Glutamatergic neuron (in vitro differentiated cells): ENCODE measurements around the gene OR4C13. TPM values are rescaled to one million over a fixed set of nuclear protein-coding genes. Genes with fewer than 3 reads are reported as not detected.
"Not testable (repeated sequence)": the region's sequence is repeated elsewhere in the genome, so short reads cannot be mapped to it uniquely, and the experiment has no call there.

Experiments
- DNase-seq: peaks from one replicate; pipeline ENCODE4 v3.0.0; 2022
- H3K27ac Mint-ChIP-seq: one replicate; pipeline ENCODE4 v1.8.0; 2020; ENCODE audit warnings: mild to moderate bottlenecking, mixed read lengths, inconsistent platforms; ENCODE audit not compliant: unreplicated experiment
- H3K27me3 Mint-ChIP-seq: one replicate; pipeline ENCODE4 v1.8.0; 2020; ENCODE audit warnings: mild to moderate bottlenecking, moderate library complexity, mixed read lengths, inconsistent platforms; ENCODE audit not compliant: unreplicated experiment
- H3K36me3 Mint-ChIP-seq: one replicate; pipeline ENCODE4 v1.8.0; 2020; ENCODE audit warnings: mild to moderate bottlenecking, mixed read lengths, inconsistent platforms; ENCODE audit not compliant: unreplicated experiment
- H3K4me1 Mint-ChIP-seq: one replicate; pipeline ENCODE4 v1.8.0; 2020; ENCODE audit warnings: mild to moderate bottlenecking, low read depth, mixed read lengths, inconsistent platforms; ENCODE audit not compliant: unreplicated experiment
- H3K4me3 Mint-ChIP-seq: one replicate; pipeline ENCODE4 v1.8.0; 2020; ENCODE audit warnings: mild to moderate bottlenecking, mixed read lengths, inconsistent platforms; ENCODE audit not compliant: unreplicated experiment
- H3K9me3 Mint-ChIP-seq: one replicate; pipeline ENCODE4 v1.8.0; 2020; ENCODE audit warnings: mild to moderate bottlenecking, moderate library complexity, mixed read lengths, inconsistent platforms; ENCODE audit not compliant: unreplicated experiment
- CTCF ChIP-seq: fragments of 200-600 bp; sonication (generic); IDR thresholded peaks from one replicate; pipeline ENCODE4 v1.5.0; 2021; ENCODE audit not compliant: partially characterized antibody, unreplicated experiment
- long read RNA-seq: library from polyadenylated mRNA; unstranded; transcript quantifications from one replicate; pipeline ENCODE4 v2.0.0, GENCODE V29; 2020; ENCODE audit not compliant: unreplicated experiment
- total RNA-seq: library from RNA; stranded (reverse); fragmentation: NEBNext Ultra II Directional; extraction: Animal tissue kit (Norgen Biotek cat#: 25700); gene quantifications from one replicate; pipeline ENCODE4 v1.2.1, GENCODE V29; 2021; ENCODE audit not compliant: unreplicated experiment

The OR4C13 gene
- not detected for total RNA-seq
- long read RNA-seq: 0 reads

DNA sequence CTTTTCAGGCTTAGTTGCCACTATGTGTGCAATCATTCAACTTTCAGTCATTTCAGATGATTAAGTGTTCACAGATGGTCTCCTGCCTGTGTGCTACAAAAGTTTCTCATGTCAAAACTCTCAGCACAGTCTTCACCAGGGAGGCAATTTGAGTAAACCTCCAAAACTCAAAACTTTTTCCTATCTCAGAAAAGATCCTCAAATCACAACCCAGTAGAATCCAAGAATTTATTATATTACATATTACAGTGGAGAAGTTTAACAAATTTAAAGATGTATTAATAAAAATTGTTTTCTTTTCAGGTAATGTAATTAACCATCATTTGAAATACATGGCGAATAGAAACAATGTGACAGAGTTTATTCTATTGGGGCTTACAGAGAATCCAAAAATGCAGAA lies at the start of gene OR4C13:
OR4C13 (plus strand) TSS at position 301 of the 400 bp plus-strand sequence; CDS start at position 333, 32 bp downstream.
- no peak within 1 kb of the TSS for H3K4me3 Mint-ChIP-seq
- H3K27ac Mint-ChIP-seq: no peak within 1 kb of the TSS
- DNase-seq: no peak
- H3K36me3 Mint-ChIP-seq: no peaks in the 10 kb centered on the region
- no peaks in the 10 kb centered on the region for H3K4me1 Mint-ChIP-seq
- peaks cover 12% of the 10 kb centered on the region for H3K9me3 Mint-ChIP-seq
- no peak for TF ChIP-seq CTCF
- no peaks in the 10 kb centered on the region for H3K27me3 Mint-ChIP-seq

DNA sequence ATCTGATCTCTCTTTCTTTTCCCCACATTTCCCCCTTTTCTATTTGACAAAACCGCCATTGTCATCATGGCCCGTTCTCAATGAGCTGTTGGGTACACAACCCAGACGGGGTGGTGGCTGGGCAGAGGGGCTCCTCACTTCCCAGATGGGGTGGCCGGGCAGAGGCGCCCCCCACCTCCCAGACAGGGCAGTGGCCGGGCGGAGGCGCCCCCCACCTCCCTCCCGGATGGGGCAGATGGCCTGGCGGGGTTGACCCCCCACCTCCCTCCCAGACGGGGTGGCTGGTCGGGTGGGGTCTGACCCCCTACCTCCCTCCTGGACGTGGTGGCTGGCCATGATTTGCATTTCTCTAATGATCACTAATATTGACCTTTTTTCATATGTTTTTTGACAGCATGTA lies 40.7 kb upstream of the OR4C13 start:
- H3K4me1 Mint-ChIP-seq, H3K9me3 Mint-ChIP-seq, H3K27me3 Mint-ChIP-seq, H3K27ac Mint-ChIP-seq, DNase-seq, H3K4me3 Mint-ChIP-seq, H3K36me3 Mint-ChIP-seq: not testable (repeated sequence)

GRCh38 chr11:49948701-49949100 lies 3.5 kb upstream of the OR4C13 start:
- not testable (repeated sequence) for H3K4me1 Mint-ChIP-seq, H3K27me3 Mint-ChIP-seq, H3K36me3 Mint-ChIP-seq, DNase-seq, H3K27ac Mint-ChIP-seq, H3K4me3 Mint-ChIP-seq
- H3K9me3 Mint-ChIP-seq: peaks cover 17% of the 10 kb centered on the region

DNA sequence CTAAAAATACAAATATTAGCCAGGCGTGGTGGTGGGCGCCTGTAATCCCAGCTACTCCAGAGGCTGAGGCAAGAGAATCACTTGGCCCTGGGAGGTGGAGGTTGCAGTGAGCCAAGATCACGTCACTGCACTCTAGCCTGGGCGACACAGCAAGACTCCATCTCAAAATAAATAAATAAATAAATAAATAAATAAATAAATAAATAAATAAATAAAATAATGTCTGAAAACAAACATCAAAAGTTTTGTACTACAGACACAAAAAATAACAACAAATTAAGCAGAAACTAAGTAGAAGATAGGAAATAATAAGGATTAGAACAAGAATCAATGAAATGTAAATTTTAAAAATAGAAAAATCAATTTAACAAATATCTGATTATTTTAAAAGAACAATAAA lies 21.2 kb downstream of the OR4C13 start:
- not testable (repeated sequence) for H3K9me3 Mint-ChIP-seq, H3K27ac Mint-ChIP-seq, H3K27me3 Mint-ChIP-seq, H3K36me3 Mint-ChIP-seq, H3K4me1 Mint-ChIP-seq, H3K4me3 Mint-ChIP-seq, DNase-seq

- not testable (repeated sequence) for H3K27me3 Mint-ChIP-seq, H3K4me1 Mint-ChIP-seq, H3K36me3 Mint-ChIP-seq, H3K9me3 Mint-ChIP-seq, DNase-seq, H3K4me3 Mint-ChIP-seq, H3K27ac Mint-ChIP-seq
These were observed 30.2 kb downstream of the OR4C13 start, which contains the start of gene OR4C12 for GRCh38 chr11:49982435-49982834. Gene OR4C12, minus strand, starts transcription at chr11:49982535. Its CDS starts 34 bp downstream, at chr11:49982501.

DNA sequence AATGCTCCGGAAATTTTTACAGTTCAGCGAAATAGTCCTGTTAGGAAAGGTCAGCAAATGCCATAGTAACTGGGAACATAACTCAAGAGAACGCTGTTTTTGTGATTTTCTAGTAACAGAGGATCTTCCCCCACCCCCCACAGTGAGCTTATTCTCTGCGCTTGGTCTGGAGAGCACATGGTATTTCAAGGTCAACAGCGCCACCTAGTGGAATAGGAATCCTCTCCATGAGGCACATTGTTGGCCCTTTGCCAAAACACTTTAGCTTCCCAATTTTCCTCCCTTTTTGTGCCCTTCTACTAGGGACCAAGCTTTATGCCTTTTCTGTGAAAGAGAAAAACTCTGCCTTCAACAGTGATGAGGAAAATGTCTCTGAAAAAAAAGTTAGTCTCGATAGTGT lies 43.4 kb downstream of the OR4C13 start:
- peak; percentile 21 for DNase-seq
- no peaks in the 10 kb centered on the region for H3K36me3 Mint-ChIP-seq
- no peaks in the 10 kb centered on the region for H3K4me1 Mint-ChIP-seq
- no peak overlapping the region for H3K27ac Mint-ChIP-seq
- H3K27me3 Mint-ChIP-seq: no peaks in the 10 kb centered on the region
- H3K4me3 Mint-ChIP-seq: no peak overlapping the region
- TF ChIP-seq CTCF: peak; percentile 57
- H3K9me3 Mint-ChIP-seq: peaks cover 13% of the 10 kb centered on the region

Other genes with a start within 250 kb of the OR4C13 start
- not detected for gene OR4C12, start 30.1 kb downstream of the OR4C13 start, total RNA-seq
- gene OR4C45, start 80.5 kb downstream of the OR4C13 start, total RNA-seq: not detected